HG02763 (cell line): ENCODE results near the gene TENM4.

Source experiments
- ATAC-seq: cut with Tn5 transposase; IDR thresholded peaks from one replicate; pipeline ENCODE4 v1.9.1; 2021; ENCODE audit warnings: mild to moderate bottlenecking, moderate library complexity; ENCODE audit not compliant: unreplicated experiment

Gene TENM4

GRCh38 chr11:79421820-79422219 lies 19.0 kb downstream of the TENM4 start:
- ATAC-seq, result no peak

DNA sequence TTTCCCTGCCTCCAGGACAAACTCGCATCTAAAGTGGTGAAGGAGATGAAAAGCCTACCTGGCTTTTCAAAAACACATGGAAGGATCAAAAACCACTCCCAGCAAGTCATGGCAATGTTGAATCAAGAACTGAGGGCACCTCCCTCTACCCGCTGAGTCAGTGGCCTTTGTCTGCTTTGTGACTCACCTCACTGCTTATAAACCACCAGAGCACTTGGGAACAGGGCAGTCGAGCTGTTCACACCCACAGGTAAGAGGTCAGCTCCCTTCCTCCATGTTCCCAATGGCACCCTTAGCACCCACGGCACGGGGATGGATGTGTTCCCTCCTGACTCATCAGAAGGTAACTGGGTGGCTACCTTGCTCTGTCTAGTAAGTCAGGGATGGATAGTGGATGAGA lies 21.7 kb downstream of the TENM4 start:
- ATAC-seq, result no peak

DNA sequence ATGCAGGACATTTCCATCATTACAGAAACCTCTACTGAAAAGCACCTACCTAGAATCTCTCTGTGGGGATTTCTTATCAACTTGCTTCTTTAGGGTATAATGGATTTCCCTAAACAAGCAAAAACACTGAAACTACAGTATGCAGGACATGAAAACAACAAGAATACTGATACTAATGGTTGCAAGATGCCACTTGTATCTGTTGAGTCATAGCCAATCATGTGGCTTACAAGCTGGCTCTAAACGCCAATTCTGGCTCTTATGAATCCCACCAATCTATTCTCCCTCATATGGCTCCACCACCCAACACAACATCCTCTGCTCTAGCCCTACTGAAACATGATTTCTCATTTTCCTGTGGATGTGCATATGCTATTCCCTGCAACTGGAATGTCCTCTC lies 22.6 kb downstream of the TENM4 start:
- no peak for ATAC-seq

DNA sequence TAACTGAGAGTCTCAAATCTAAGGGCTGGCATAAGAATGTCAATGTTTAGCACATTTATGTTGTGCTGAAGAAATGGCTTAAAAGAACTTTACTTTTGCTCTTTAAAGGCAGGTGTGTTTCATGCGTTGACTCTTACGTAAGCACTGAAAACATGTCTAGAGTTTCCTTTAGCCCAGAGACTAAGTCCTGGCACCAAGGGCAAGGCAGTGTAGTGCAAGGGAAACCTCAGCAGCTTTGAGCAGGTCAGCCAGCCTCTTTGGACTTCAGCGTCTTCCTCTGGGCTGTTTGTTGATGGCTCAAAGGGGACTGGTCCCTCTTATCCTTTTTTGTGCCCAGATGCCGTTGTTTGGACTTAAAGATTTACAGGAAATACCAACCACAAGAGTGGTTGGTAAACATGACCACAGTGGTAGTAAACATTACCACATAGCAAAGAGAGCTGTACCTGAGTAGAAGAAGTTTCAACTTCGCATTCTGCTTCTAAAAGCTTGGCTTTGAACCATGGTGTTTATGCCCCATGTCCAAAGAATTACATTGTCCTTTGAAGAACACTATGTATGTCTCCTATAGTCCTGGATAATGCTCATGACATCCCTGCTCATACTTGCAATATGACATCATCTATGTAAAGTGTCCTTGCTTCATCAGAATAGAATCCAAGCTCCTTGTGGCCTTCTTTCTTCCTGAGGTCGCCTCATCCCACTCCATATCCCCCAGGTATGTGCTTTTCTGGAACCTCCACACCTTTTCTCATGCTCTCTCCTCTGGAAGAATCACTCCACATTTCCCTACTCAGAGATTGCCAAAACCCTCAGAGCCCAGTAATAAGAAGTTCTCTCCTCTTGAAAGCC lies 23.5 kb downstream of the TENM4 start:
- ATAC-seq, result no peak

- no peak for ATAC-seq
These were observed 24.9 kb downstream of the TENM4 start for GRCh38 chr11:79415912-79416311.

DNA sequence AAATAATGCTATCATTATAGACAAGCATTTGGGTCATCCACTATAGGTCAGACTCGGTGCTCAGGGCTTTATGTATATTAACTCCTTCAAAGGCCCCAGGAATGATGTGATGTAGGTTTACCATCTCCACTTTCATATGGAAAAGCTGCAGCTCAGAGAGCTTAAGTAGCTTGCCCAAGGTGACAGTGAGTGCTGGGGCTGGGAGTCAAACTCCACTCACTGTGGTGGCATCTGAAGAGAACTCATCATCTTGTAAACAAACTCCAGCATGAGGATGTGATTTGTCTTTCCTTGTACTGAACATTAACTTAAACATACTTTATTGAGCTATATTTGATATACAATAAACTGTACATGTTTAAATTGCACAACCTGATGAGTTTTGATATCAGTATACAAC lies 25.4 kb downstream of the TENM4 start:
- no peak for ATAC-seq

- ATAC-seq, result no peak
These were observed 26.0 kb downstream of the TENM4 start for GRCh38 chr11:79414644-79415317.

DNA sequence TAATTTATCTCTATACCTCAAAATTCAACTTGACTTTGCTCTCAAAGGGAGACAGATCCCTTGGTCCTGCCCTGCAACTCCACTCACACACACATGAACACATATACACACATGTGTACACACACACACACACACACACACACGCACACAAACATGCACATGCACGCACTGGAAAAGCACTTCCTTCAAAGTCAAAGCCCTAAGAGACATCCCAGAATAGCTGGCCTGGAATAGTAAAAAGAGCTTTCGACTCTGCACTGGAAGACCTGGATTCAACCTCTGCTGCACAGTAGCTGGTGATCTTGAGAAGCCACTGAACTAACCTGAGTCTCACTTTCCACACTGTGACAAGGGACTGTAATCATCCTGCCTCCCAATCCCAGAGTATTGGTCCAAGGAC lies 26.8 kb downstream of the TENM4 start:
- ATAC-seq, result no peak

DNA sequence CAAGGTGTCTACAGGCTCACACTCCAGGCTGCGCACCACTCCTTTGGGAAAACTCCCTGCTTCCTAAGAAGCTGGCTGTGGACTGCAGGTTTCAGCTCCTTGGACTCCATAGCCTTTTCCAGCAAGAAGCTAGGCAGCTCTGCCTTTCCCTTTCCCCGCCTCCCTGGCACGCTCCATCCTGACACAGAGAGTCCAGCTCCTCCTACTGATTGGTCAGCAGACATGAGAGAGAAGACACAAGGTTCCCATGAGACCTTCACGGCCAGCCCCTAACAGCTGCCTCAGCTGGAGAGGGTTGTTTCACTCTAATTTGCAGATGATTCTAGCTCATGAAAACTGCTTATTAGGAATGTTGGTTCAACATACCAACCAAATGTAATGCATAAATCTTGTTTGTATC lies 27.6 kb downstream of the TENM4 start:
- ATAC-seq, result no peak

DNA sequence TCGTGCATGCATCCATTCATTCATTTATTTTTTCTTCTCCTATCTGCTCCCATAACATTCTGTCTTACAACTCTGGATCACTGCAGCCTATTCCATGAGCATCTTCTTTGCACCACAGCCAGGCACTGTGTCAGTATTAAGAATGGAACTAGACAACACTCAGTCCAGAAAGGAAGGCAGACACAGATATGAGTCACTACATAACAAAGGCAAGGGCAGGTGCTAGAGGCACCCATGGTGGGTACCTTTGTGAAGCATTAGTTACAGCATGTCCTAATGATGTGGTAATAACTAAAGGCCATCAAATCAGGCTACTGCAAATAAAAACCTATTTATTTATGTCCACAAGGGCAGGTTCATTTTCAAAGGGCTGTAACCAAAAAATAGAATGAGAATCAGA lies 28.1 kb downstream of the TENM4 start:
- no peak for ATAC-seq

- no peak for ATAC-seq
These were observed 31.5 kb downstream of the TENM4 start for GRCh38 chr11:79409330-79409729.

DNA sequence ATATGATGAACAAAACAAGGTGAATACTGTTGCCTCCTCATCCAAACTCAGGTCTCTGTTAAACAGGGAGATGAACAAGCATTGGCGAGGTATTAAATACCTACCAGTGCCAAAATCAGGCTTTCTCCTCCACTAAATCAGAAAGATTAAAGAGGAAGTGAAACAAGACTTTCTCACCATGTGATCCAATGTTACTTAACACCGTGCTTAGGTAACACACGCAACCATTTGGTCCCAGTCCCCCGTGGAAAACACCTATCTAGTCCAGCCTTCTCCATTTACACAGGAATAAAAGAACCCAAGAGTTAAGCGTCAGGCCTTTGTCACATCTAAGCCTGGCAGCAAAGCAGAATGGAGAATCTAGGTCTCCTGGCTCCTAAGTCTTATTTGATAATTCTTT lies 34.5 kb downstream of the TENM4 start:
- ATAC-seq, result peak; percentile 87

DNA sequence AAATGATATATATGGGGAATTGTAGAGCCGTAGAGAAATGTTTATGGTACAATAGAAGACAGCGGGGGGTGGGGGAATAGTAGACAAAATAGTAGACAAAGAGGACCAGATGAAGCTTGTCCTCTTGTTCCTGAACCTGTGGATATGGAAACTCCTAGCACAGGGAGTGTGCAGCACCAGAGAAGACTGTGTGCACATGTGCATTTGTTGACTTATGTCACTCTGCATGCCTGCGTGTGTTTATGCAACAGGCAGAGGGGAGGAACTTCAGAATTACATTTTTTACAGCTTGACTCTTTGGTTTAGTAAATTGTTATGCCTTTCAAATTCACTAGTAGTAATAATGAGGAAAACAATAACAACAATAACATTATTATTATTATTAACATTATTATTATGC lies 36.0 kb downstream of the TENM4 start:
- no peak for ATAC-seq

- no peak for ATAC-seq
These were observed 36.5 kb downstream of the TENM4 start for GRCh38 chr11:79404325-79404724.

DNA sequence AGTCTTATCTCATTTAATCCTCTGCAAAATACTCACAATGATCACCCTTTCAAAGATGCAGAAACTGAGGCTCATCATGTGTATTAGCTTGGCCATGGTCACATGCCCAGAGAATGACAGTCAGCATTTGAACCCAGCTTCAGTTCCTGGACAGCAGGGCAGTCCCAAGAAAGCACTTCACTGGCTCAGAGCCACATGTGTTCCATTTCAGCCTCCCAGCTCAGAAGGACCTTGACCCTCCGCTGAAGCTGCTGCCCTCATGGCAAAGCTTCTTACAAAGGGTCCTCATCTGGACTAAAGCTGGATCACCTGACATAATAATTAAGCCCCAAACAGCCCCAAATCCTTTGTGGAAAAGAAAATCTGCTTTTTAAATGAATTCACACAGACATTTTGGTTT lies 37.0 kb downstream of the TENM4 start:
- no peak for ATAC-seq

GRCh38 chr11:79402912-79403311 lies 37.9 kb downstream of the TENM4 start:
- ATAC-seq, result no peak

- peak; percentile 60 for ATAC-seq
These were observed 40.0 kb downstream of the TENM4 start for GRCh38 chr11:79400717-79401330.

DNA sequence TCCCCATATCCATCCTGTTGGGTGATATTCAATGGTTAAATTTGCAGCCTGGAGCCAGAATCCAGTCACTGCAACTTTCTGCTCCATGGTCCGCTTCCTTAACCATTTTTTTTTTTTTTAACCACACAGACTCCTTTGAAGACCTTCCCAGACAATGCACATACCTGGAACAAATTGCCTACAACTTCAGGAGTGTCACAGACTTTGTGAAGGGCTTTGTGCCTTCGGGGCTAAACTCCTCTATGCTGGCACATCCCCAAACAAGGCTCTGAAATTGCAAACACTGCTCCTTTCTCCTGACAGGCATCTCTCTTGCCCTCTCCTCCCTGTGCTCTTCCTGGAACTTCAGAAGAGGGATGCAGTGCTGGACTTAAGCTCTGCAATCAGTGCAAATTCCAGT lies 40.6 kb downstream of the TENM4 start:
- ATAC-seq, result no peak

DNA sequence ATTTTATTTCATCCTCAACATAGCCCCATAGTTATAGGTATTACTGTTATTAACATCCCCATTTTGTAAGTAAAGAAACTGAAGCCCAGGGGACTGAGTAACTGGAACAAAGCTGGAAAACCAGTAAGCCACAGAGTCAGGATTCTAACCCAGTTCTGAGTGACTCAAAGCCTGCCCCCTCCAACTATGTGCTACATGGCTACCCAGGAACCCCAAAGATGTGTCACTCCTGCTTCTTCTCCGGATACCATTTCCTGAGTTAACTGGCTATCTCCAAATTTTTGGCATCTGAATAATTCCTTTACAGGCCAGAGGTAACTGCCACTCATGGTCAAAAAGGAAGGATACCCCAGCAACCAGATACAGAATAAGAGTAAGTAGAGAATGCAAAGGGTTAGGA lies 43.6 kb downstream of the TENM4 start:
- ATAC-seq, result no peak

- ATAC-seq, result no peak
These were observed 44.2 kb downstream of the TENM4 start for GRCh38 chr11:79396674-79397073.

GRCh38 chr11:79396001-79396400 lies 44.8 kb downstream of the TENM4 start:
- no peak for ATAC-seq
